HG02884 (cell line): ENCODE results near the gene SH2D5.

Source experiments
- ATAC-seq: cut with Tn5 transposase; IDR thresholded peaks from one replicate; pipeline ENCODE4 v1.9.1; 2021; ENCODE audit warnings: mild to moderate bottlenecking, moderate library complexity; ENCODE audit not compliant: unreplicated experiment

Gene SH2D5

GRCh38 chr1:20715406-20715805 is 17.1 kb downstream of the SH2D5 start:
- ATAC-seq, result no peak

DNA sequence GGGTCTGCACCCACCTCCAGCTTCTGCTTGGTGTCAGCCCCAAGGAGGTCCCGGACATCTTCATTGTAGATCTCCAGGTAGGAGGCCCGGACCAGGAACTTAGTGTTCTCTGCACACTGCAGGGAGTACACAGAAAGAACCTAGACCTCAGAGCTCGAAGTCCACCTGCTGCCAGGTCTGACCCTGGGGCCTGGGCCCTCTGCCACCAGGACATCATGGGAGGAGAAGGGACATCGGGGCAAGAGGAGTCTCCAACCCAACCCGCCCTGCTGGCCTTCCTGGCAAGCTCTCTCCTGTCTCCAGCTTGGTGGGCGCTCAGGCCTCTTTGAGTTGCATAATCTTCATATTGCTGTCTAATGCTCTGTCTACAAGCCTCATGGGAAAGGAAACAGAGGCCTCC is 19.1 kb downstream of the SH2D5 start:
- no peak for ATAC-seq

GRCh38 chr1:20712215-20712577 is 20.3 kb downstream of the SH2D5 start:
- ATAC-seq, result no peak

DNA sequence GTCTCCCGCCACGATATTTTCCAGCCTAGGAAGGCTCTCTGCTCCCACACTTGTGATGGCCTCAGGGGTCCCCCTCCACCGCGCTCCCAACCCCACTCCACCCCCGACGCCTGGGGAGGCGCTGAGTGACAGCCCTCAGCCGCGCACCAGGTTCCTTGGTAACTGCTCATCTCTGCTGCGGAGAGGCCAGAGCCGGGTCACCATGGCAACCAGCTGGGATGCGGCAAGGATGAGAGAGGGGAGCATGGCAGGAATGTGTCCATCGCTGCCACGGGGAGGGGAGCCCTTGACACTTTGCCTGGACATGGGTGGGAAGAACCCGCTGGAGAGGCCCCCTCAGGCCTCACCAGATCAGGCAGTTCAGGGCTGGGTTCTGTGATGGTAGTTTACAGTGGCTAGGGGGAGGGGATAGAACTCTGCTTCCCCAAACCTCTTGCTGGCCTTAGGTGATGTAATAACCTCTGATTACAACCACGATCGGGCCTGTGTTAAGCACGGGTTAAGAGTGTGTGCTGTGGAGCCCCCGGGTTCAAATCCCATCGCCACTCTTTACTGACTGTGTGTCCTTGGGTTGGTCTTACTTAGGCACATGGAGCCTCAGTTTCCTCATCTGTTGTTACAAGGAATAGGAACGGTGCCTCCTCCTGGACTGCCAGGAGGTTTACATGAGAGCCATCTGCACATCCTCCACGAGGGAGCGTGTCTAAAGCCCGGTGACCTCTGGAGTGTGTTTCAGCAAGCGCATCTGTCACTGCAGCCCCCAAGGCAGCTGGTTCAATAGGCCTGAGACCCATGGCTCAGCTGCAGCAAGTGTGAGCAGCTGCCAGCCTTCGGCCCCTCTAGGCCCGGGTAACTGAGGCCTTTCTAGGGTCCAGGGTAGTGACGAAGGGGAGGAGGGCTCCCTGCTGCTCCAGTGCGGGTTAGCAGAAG is 21.0 kb downstream of the SH2D5 start:
- no peak for ATAC-seq

DNA sequence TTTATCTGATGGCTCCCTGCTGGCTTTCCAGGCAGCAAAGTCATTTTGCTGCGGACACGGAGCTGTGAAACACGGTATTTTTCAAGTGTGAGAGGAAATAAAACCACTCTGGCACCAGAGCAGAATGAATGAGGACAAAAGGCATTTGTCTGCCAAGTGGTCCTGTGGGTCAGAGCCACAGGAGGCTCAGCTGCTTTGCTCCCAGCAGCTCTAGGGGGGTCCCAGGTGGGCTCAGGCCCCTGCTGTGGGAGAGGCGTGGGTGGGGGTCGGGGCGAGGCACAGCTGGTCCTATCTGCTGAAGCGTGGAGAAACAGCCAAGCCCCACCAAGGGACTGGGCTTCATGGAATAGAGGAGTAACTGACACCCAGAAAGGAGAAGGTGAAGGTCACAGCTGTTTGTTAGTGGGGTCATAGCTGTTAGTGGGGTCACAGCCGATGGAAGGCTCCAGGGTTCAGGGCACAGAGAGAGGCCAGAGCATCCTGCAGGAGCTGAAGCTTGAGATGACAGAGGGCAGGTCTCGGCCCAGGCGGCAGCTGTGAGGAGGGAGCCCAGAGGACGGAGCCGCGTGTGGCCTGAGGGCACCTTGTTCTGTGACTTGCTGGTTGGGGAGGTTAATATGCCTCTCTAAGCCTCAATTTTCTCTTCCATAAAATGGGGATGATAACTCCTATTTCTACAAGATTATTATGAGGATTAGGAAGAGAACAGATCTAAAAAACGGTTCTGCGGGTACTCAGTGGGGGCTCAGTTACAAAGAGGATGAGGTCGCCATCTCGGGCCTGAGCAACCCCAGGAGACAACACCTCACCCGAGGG is 21.8 kb downstream of the SH2D5 start:
- ATAC-seq, result no peak

DNA sequence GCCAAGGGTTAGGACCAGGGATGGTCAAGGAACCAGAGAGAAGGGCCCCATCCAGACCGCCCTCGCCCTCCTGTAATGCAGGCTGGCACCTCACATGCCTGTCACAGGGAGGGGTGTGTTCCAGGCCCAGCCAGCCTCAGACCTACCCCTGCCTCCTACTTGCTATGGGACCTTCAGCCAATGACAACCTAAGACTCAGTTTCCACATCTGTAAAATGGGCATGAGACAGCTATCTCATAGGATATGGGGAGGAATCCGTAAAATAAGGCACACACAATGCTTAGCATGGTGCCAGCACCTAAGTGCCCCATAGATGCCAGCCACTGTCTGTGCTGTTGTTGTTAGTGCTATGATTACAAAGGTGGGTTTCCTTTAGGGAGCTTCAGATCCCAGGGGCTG is 22.6 kb downstream of the SH2D5 start:
- ATAC-seq, result no peak

GRCh38 chr1:20708891-20709290 is 23.6 kb downstream of the SH2D5 start:
- no peak for ATAC-seq

DNA sequence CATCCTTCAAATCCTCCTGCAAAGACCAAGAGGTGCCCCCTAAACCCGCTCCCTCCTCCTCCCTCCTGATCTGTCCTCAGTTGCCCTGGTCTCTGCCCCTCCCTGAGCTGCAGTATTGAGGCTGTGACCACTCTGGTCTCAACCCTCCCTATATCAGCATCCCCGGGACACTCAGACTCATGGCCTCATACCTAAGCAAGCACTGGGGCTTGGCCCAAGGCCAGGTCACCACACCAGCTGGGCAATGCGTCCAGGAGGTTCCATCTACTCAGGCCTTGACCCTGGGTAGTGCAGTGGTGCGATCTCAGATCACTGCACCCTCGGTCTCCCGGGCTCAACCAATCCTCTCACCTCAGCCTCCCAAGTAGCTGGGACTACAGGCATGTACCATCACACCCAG is 24.4 kb downstream of the SH2D5 start:
- ATAC-seq, result no peak

GRCh38 chr1:20706841-20707240 is 25.7 kb downstream of the SH2D5 start:
- no peak for ATAC-seq

DNA sequence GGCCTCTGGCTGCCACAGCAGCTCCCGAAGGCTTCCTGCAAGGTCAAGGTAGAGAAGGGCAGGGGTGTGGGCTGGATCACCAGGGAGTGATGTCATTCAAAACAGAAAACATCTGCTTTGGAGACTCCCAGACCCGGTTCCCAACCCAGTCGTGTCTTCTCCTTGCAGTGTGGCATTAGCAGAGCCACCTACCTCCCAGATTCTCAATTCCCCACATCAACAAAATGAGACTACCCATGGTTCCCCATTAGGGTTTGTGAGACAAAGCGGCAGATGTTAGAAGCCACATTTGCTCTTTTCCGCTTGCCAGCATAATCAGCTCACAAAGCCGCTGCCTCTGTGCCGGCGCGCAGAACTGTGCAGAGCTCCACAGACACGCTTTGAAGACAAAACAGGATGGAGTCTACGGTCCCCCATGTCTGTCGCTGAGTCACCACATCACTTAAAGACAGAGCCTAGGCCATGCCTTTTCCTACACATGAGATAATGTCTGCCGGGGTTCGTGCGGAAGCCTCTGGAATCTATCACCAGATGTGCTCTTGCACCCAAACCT is 27.2 kb downstream of the SH2D5 start:
- no peak for ATAC-seq

- no peak for ATAC-seq
These were observed 27.9 kb downstream of the SH2D5 start for GRCh38 chr1:20704390-20705202.

DNA sequence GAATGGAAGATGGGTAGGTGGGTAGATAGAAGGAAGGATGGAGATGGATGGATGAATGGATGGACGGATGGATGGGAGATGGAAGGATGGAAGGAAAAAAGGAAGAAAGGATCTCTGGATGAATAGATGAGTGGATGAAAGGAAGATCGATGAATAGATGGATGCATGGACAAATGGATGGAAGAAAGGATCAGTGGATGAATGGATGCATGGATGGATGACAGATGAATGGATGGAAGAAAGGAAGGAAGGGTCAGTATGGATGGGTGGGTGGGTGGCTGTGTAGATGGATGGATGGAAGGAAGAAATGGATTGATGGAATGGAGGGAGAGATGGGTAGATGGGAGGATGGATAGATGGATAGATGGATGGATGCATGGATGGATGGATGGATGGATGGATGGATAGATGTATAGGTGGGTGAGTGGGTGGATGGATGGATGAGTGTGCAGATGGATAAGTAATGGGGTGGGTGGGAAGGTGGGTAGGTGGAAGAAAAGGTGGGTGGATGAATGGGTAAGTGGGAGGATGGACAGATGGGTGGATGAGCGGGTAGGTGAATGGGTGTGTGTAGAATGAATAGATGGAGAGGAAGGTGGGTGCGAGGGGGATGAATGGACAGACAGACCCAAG is 29.3 kb downstream of the SH2D5 start:
- no peak for ATAC-seq

- no peak for ATAC-seq
These were observed 30.1 kb downstream of the SH2D5 start for GRCh38 chr1:20702416-20702815.

DNA sequence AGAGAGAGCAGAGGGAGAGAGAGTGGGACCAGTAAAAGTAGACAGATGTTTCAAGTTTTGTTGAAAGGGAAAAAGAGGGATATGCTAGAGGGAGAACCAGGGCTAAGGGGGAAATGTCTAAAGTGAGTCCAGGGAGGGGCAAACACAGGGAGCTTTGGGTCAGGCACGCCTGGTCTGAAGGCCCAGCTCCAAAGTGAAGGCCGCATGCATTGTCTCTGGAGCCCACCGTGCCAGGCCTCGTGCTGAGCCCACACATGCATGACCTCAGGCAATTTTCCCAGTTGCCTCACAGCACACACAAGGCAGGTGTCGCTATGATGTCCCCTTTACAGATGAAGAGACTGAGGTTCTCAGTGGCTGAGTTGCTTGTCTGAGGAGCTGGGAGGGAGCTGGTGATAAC is 30.7 kb downstream of the SH2D5 start:
- no peak for ATAC-seq

GRCh38 chr1:20701446-20701845 is 31.1 kb downstream of the SH2D5 start:
- no peak for ATAC-seq

- no peak for ATAC-seq
These were observed 31.8 kb downstream of the SH2D5 start for GRCh38 chr1:20700636-20701215.

GRCh38 chr1:20699558-20699957 is 32.9 kb downstream of the SH2D5 start:
- ATAC-seq, result no peak

- ATAC-seq, result no peak
These were observed 34.1 kb downstream of the SH2D5 start for GRCh38 chr1:20698195-20698910.

- no peak for ATAC-seq
These were observed 34.9 kb downstream of the SH2D5 start for GRCh38 chr1:20697563-20697962.
